K562 (cell line): ENCODE measurements around the gene PDE11A. TPM values are rescaled to one million over a fixed set of nuclear protein-coding genes. Genes with fewer than 3 reads are reported as not detected.

Source experiments
- ATAC-seq: fragments of 200-7000 bp; cut with Tn5 transposase; 3 replicates; pipeline ENCODE4 v1.9.1; 2020; ENCODE audit warnings: moderate library complexity
- BruUV-seq: library from RNA; stranded (reverse); fragments of 400-500 nt; replicated peaks from 2 replicates; lab custom pipeline; 2021; lab: Mats Ljungman, UMichigan
- CTCF ChIA-PET: fragments of 300-600 bp; formaldehyde crosslinking; extraction: SDS; loops from one replicate; lab custom pipeline; 2021; ENCODE audit warnings: low intra/inter-chr PET ratio; lab: Yijun Ruan, JAX
- POLR2A ChIA-PET: fragments of 300-600, 350-650 bp; sonication (Branson Sonifier 250); formaldehyde crosslinking; extraction: SDS; loops from one replicate; lab custom pipeline; 2021; ENCODE audit warnings: antibody characterized with exemption, inconsistent platforms; lab: Yijun Ruan, JAX
- DNase-seq, 4 experiments: peaks; one replicate each; pipeline versions ENCODE4 v3.0.0 to v3.0.0-alpha.2; 2011 to 2018; ENCODE audit warnings: low spot score in 3 of 4, mixed read lengths in 3 of 4; ENCODE audit errors: extremely low read depth in 1 of 4
- FAIRE-seq: peaks from 2 replicates; lab custom pipeline; 2011; peaks lifted over from hg19 to GRCh38; lab: Jason Lieb, UNC
- H2AFZ ChIP-seq: 2 replicates; pipeline ENCODE4 v1.6.0; 2011; ENCODE audit warnings: low read depth, low read length, control low read depth, inconsistent platforms
- H3K27ac ChIP-seq: fragments of 200-600 bp; 3 replicates; pipeline ENCODE4 v1.8.0; 2011; ENCODE audit warnings: low read depth, mild to moderate bottlenecking, control low read depth, inconsistent platforms, low read length, moderate library complexity, mixed read lengths; ENCODE audit errors: extremely low read depth
- H3K27me3 ChIP-seq, 2 experiments: fragments of 300-600 bp in 1 of 2; 2 replicates in 1 of 2; 3 replicates in 1 of 2; pipeline versions ENCODE4 v1.6.0 to v1.8.0; 2011; ENCODE audit warnings: inconsistent platforms in 2 of 2, low read length in 2 of 2, mild to moderate bottlenecking in 1 of 2, mixed read lengths in 1 of 2, moderate library complexity in 1 of 2; ENCODE audit not compliant: control insufficient read depth in 2 of 2, insufficient read depth in 2 of 2
- H3K36me3 ChIP-seq: fragments of 300-600 bp; 3 replicates; pipeline ENCODE4 v1.8.0; 2011; ENCODE audit warnings: mild to moderate bottlenecking, low read length, inconsistent platforms; ENCODE audit not compliant: control insufficient read depth, insufficient read depth
- H3K4me1 ChIP-seq, 2 experiments: fragments of 200-600 bp in 1 of 2; replicated peaks in 1 of 2; 2 replicates in 1 of 2; 3 replicates in 1 of 2; pipeline versions ENCODE4 v1.5.1 to v1.8.0; 2011; ENCODE audit warnings: inconsistent platforms in 2 of 2, low read length in 2 of 2, mild to moderate bottlenecking in 1 of 2, mixed read lengths in 1 of 2, moderate library complexity in 1 of 2; ENCODE audit not compliant: control insufficient read depth in 2 of 2, insufficient read depth in 2 of 2
- H3K4me2 ChIP-seq: 2 replicates; pipeline ENCODE4 v1.6.1; 2011; ENCODE audit warnings: low read length, control low read depth, inconsistent platforms, mixed read lengths; ENCODE audit not compliant: insufficient read depth
- H3K4me3 ChIP-seq: fragments of 200-600 bp; sonication (generic), shearing (Covaris generic); 2 replicates; pipeline ENCODE4 v1.5.1; 2016; ENCODE audit warnings: control low read depth, inconsistent platforms
- H3K79me2 ChIP-seq: fragments of 200-600 bp; 3 replicates; pipeline ENCODE4 v1.8.0; 2011; ENCODE audit warnings: low read length, inconsistent platforms; ENCODE audit not compliant: control insufficient read depth, insufficient read depth
- H3K9ac ChIP-seq, 2 experiments: 2 replicates each; pipeline versions ENCODE4 v1.6.0 to v1.6.1; 2011; ENCODE audit warnings: low read depth in 2 of 2, low read length in 2 of 2, control low read depth in 1 of 2, inconsistent platforms in 1 of 2, mild to moderate bottlenecking in 1 of 2, mixed read lengths in 1 of 2; ENCODE audit not compliant: insufficient read depth in 1 of 2
- H3K9me1 ChIP-seq: one replicate; pipeline ENCODE4 v1.6.0; 2011; ENCODE audit warnings: inconsistent platforms, mild to moderate bottlenecking, low read length, moderate library complexity; ENCODE audit not compliant: control insufficient read depth, insufficient read depth
- H3K9me3 ChIP-seq: replicated peaks from 2 replicates; pipeline ENCODE4 v1.5.1; 2011; ENCODE audit warnings: low read depth, low read length, inconsistent platforms; ENCODE audit not compliant: control insufficient read depth, insufficient read depth
- H4K20me1 ChIP-seq: replicated peaks from 2 replicates; pipeline ENCODE4 v1.6.1; 2011; ENCODE audit warnings: low read length, inconsistent platforms, mixed read lengths; ENCODE audit not compliant: control insufficient read depth, insufficient read depth
- ASH1L ChIP-seq: fragments of 450-650 bp; IDR thresholded peaks from 2 replicates; pipeline ENCODE4 v1.6.1; 2018; ENCODE audit warnings: borderline replicate concordance, mild to moderate bottlenecking, low read depth; ENCODE audit not compliant: partially characterized antibody
- BRCA1 ChIP-seq, 2 experiments: fragments of 450-650 bp in 1 of 2; sonication (generic) in 1 of 2; formaldehyde crosslinking in 1 of 2; IDR thresholded peaks; 2 replicates each; pipeline versions ENCODE4 v1.5.0 to v1.6.1; 2017 to 2020; ENCODE audit warnings: mild to moderate bottlenecking in 1 of 2, missing genetic modification reagents in 1 of 2
- CBFA2T2 ChIP-seq: fragments of 450-650 bp; conservative IDR thresholded peaks from 2 replicates; pipeline ENCODE4 v1.6.1; 2017; ENCODE audit warnings: mild to moderate bottlenecking
- CBFA2T3 ChIP-seq: fragments of 450-650 bp; IDR thresholded peaks from 2 replicates; pipeline ENCODE4 v1.6.1; 2017
- CREB5 ChIP-seq: fragments of 250-450 bp; sonication (Bioruptor Pico); IDR thresholded peaks from 2 replicates; pipeline ENCODE4 v1.5.0; 2020; ENCODE audit warnings: mild to moderate bottlenecking
- ETV1 ChIP-seq: fragments of 450-650 bp; conservative IDR thresholded peaks from 2 replicates; pipeline ENCODE4 v1.6.1; 2016; ENCODE audit warnings: missing genetic modification characterization, control low read depth, low read depth, missing compliant biosample characterization
- FOXM1 ChIP-seq, 2 experiments: fragments of 450-650 bp in 1 of 2; sonication (generic) in 1 of 2; formaldehyde crosslinking in 1 of 2; IDR thresholded peaks; 2 replicates each; pipeline versions ENCODE4 v1.6.1 to v1.9.0; 2017 to 2022; ENCODE audit warnings: low read depth in 2 of 2, mild to moderate bottlenecking in 2 of 2, missing genetic modification reagents in 1 of 2, moderate library complexity in 1 of 2
- HMGN3 ChIP-seq: IDR thresholded peaks from 2 replicates; pipeline ENCODE4 v1.6.1; 2011; ENCODE audit warnings: borderline replicate concordance, low read depth, mild to moderate bottlenecking, mixed read lengths, low read length; ENCODE audit not compliant: insufficient read length; ENCODE audit errors: extremely low read depth
- KLF16 ChIP-seq: IDR thresholded peaks from 2 replicates; pipeline ENCODE4 v1.6.1; 2016; ENCODE audit warnings: antibody characterized with exemption
- MBD2 ChIP-seq: sonication (generic); IDR thresholded peaks from 2 replicates; pipeline ENCODE4 v1.6.1; 2016; ENCODE audit warnings: low read depth, borderline replicate concordance
- MCM7 ChIP-seq, 2 experiments: fragments of 450-650 bp; IDR thresholded peaks; 2 replicates each; pipeline ENCODE4 v1.6.1; 2016 to 2018
- MYNN ChIP-seq, 2 experiments: sonication (generic); formaldehyde crosslinking in 1 of 2; IDR thresholded peaks; 2 replicates each; pipeline versions ENCODE4 v1.5.0 to v1.6.1; 2016 to 2020; ENCODE audit warnings: antibody characterized with exemption in 1 of 2, missing genetic modification reagents in 1 of 2
- NCOR1 ChIP-seq: fragments of 450-650 bp; IDR thresholded peaks from 2 replicates; pipeline ENCODE4 v1.6.1; 2016; ENCODE audit warnings: mild to moderate bottlenecking, moderate library complexity
- NFIC ChIP-seq: fragments of 450-650 bp; IDR thresholded peaks from 2 replicates; pipeline ENCODE4 v1.6.1; 2017; ENCODE audit warnings: mild to moderate bottlenecking, inconsistent platforms
- POLR2B ChIP-seq: fragments of 450-650 bp; IDR thresholded peaks from 2 replicates; pipeline ENCODE4 v1.6.1; 2018; ENCODE audit warnings: low read depth; ENCODE audit not compliant: partially characterized antibody
- PTTG1 ChIP-seq: fragments of 450-650 bp; IDR thresholded peaks from 2 replicates; pipeline ENCODE4 v1.6.1; 2016; ENCODE audit warnings: low read depth, mild to moderate bottlenecking, missing genetic modification characterization, missing compliant biosample characterization
- PURB ChIP-seq: sonication (generic); formaldehyde crosslinking; IDR thresholded peaks from 2 replicates; pipeline ENCODE4 v1.9.0; 2021; ENCODE audit warnings: low read depth, mild to moderate bottlenecking, missing genetic modification reagents
- SRSF9 ChIP-seq: fragments of 200-400 bp; formaldehyde crosslinking; IDR thresholded peaks from 2 replicates; pipeline ENCODE4 v1.6.1; 2017; ENCODE audit warnings: low read depth, low read length, borderline replicate concordance
- STAT5A ChIP-seq: IDR thresholded peaks from 2 replicates; pipeline ENCODE4 v1.6.1; 2012; ENCODE audit warnings: low read length, inconsistent platforms, borderline replicate concordance
- TAL1 ChIP-seq: fragments of 450-650 bp; IDR thresholded peaks from 2 replicates; pipeline ENCODE4 v1.6.1; 2016; ENCODE audit warnings: mild to moderate bottlenecking
- TCF3 ChIP-seq: sonication (generic); formaldehyde crosslinking; IDR thresholded peaks from 2 replicates; pipeline ENCODE4 v1.4.0; 2020; ENCODE audit warnings: mild to moderate bottlenecking, missing genetic modification reagents
- ZFP1 ChIP-seq: fragments of 450-650 bp; formaldehyde crosslinking; IDR thresholded peaks from 2 replicates; pipeline ENCODE4 v1.4.0; 2020; ENCODE audit warnings: mild to moderate bottlenecking, mixed read lengths
- ZNF583 ChIP-seq: fragments of 250-450 bp; sonication (Bioruptor Pico); IDR thresholded peaks from 2 replicates; pipeline ENCODE4 v1.4.0; 2020
- ZNF584 ChIP-seq: fragments of 200-800 bp; sonication (Bioruptor generic); IDR thresholded peaks from 2 replicates; pipeline ENCODE4 v1.6.1; 2016; ENCODE audit warnings: low read depth, mild to moderate bottlenecking, missing genetic modification characterization, missing compliant biosample characterization
- ZNF695 ChIP-seq: fragments of 450-650 bp; formaldehyde crosslinking; IDR thresholded peaks from 2 replicates; pipeline ENCODE4 v1.4.0; 2020; ENCODE audit warnings: mild to moderate bottlenecking, moderate library complexity
- ZNF830 ChIP-seq: fragments of 250-450 bp; sonication (Bioruptor Pico); IDR thresholded peaks from 2 replicates; pipeline ENCODE4 v1.5.0; 2021; ENCODE audit warnings: mild to moderate bottlenecking
- in situ Hi-C: fragments of 300-500 bp; cut with MboI; formaldehyde crosslinking; loops from 4 replicates; pipeline ENCODE4 v1.15.0; 2018; ENCODE audit warnings: inconsistent platforms, mixed read lengths
- intact Hi-C: fragments of 100-400 bp; cut with micrococcal nuclease; formaldehyde crosslinking; loops from 2 replicates; pipeline ENCODE4 v1.14.2; 2022
- polyA plus RNA-seq, 8 experiments: library from polyadenylated mRNA; depleted of rRNA in 4 of 8; stranded (reverse) in 5 of 8; unstranded in 3 of 8; fragments of >200 nt; fragmentation: Nextera tagmentation in 2 of 8; fragmentation: Illumina TruSeq in 1 of 8; extraction: Ambion mirVana in 2 of 8; extraction: Trizol in 1 of 8; gene quantifications; 2 replicates each; pipeline versions ENCODE4 v1.2.1 to v1.2.3, GENCODE V29; 2011 to 2014; ENCODE audit warnings: inconsistent platforms in 1 of 8, missing spikeins in 1 of 8
- total RNA-seq, 7 experiments: library from RNA; depleted of rRNA in 6 of 7; stranded (reverse); fragments of >200 nt in 6 of 7; fragmentation: Illumina TruSeq in 2 of 7; extraction: Trizol in 2 of 7; gene quantifications; 2 replicates each; pipeline versions ENCODE4 v1.2.1 to v1.2.3, GENCODE V29; 2011 to 2021; ENCODE audit warnings: low replicate concordance in 1 of 7

The PDE11A gene
- total and polyA plus RNA-seq, 9 of the 15 experiments (the other 6 are each of a cell fraction or from before 2014, with no cell fraction given) = 3.2 to 22.1 (median 5.7) TPM

GRCh38 chr2:177646241-177646640 is 426.3 kb downstream of the PDE11A start:
- peak overlapping the region; percentile 44; the same call in 1 of the 2 replicates for H2AFZ ChIP-seq
- peak overlapping the region; percentile 9; the same call in 1 of the 2 replicates for H3K4me2 ChIP-seq
- ChIA-PET POLR2A (interaction anchor here (1.4 to 1.6 kb wide), 2 partner anchors 9 kb away, joined by 4 to 5 read pairs; no protein-coding TSS in a partner anchor), CTCF (interaction anchor here (0.5 kb wide), 1 partner anchor 62 kb away, joined by 3 read pairs; no protein-coding TSS in a partner anchor)
- no peak overlapping the region for H3K27ac ChIP-seq
- no peak overlapping the region for H3K9ac ChIP-seq
- H3K4me3 ChIP-seq = no peak overlapping the region
- ATAC-seq (peak; percentile 39; the same call in 2 of the 3 replicates), DNase-seq (no peak), FAIRE-seq (no peak)
- H3K79me2 ChIP-seq = no peaks in the 10 kb centered on the region
- H3K27me3 ChIP-seq = no peaks in the 10 kb centered on the region
- intact Hi-C loops = no loop called here
- in situ Hi-C loops = no loop called here
- H3K9me1 ChIP-seq = no peaks in the 10 kb centered on the region
- no peaks in the 10 kb centered on the region for H3K36me3 ChIP-seq
- no peaks in the 10 kb centered on the region for H4K20me1 ChIP-seq
- no TSS peak for BruUV-seq
- peaks cover 0 to 9% of the 10 kb centered on the region in 2 experiments; a peak in 3 of 5 replicates for H3K4me1 ChIP-seq
- peaks cover 5% of the 10 kb centered on the region for H3K9me3 ChIP-seq
- TF ChIP-seq MCM7 (IDR thresholded peaks at IDR 0.05) (no peak), MYNN (IDR thresholded peaks at IDR 0.05) (no peak), MYNN (CRISPR knock-in tag; IDR thresholded peaks at IDR 0.05) (no peak), TAL1 (peak; percentile 55), ZNF583 (CRISPR knock-in tag) (no peak), ZNF830 (CRISPR knock-in tag) (no peak), CREB5 (CRISPR knock-in tag) (no peak), NFIC (no peak), POLR2B (no peak), ZNF584 (CRISPR knock-in tag) (no peak), ETV1 (no peak), BRCA1 (IDR thresholded peaks at IDR 0.05) (no peak), BRCA1 (CRISPR knock-in tag; IDR thresholded peaks at IDR 0.05) (no peak), ZFP1 (CRISPR knock-in tag) (no peak), PURB (CRISPR knock-in tag) (no peak), ASH1L (no peak), HMGN3 (no peak), NCOR1 (peak; percentile 42), TCF3 (CRISPR knock-in tag) (peak; percentile 53; the same call in 1 of the 2 replicates), CBFA2T2 (peak; percentile 58), FOXM1 (IDR thresholded peaks at IDR 0.05; ENCODE audit: low read depth) (no peak), FOXM1 (CRISPR knock-in tag; IDR thresholded peaks at IDR 0.05; ENCODE audit: low read depth) (no peak), PTTG1 (tag) (no peak), CBFA2T3 (peak; percentile 68), SRSF9 (no peak), KLF16 (no peak), STAT5A (no peak), ZNF695 (CRISPR knock-in tag) (no peak), MBD2 (no peak)
